NK-92 (cell line): ENCODE data around the gene RPH3AL.

Source experiments
- DNase-seq: peaks from one replicate; lab custom pipeline; 2025; ENCODE audit not compliant: unreplicated experiment; lab: John Stamatoyannopoulos, UW

Gene RPH3AL

GRCh38 chr17:337022-337420, 15.6 kb downstream of the RPH3AL start:
- DNase-seq, result no peak

- no peak for DNase-seq
Observed at GRCh38 chr17:336110-337021, 16.2 kb downstream of the RPH3AL start.

GRCh38 chr17:335691-336090, 16.9 kb downstream of the RPH3AL start:
- DNase-seq, result no peak

GRCh38 chr17:334974-335481, 17.6 kb downstream of the RPH3AL start:
- DNase-seq, result no peak

- DNase-seq, result no peak
Observed at GRCh38 chr17:333626-334396, 18.8 kb downstream of the RPH3AL start.

- no peak for DNase-seq
Observed at GRCh38 chr17:332558-333322, 19.9 kb downstream of the RPH3AL start.

- no peak for DNase-seq
Observed at GRCh38 chr17:332023-332422, 20.6 kb downstream of the RPH3AL start.

GRCh38 chr17:330993-331701, 21.5 kb downstream of the RPH3AL start:
- DNase-seq, result no peak

GRCh38 chr17:329784-330420, 22.7 kb downstream of the RPH3AL start:
- DNase-seq, result no peak

GRCh38 chr17:327971-328370, 24.6 kb downstream of the RPH3AL start:
- DNase-seq, result no peak

- DNase-seq, result no peak
Observed at GRCh38 chr17:327296-327695, 25.3 kb downstream of the RPH3AL start.

- DNase-seq, result no peak
Observed at GRCh38 chr17:326010-326621, 26.5 kb downstream of the RPH3AL start.

- no peak for DNase-seq
Observed at GRCh38 chr17:325270-326009, 27.2 kb downstream of the RPH3AL start.

- DNase-seq, result no peak
Observed at GRCh38 chr17:323721-324571, 28.7 kb downstream of the RPH3AL start.

GRCh38 chr17:323181-323580, 29.4 kb downstream of the RPH3AL start:
- DNase-seq, result no peak

GRCh38 chr17:322006-322780, 30.4 kb downstream of the RPH3AL start:
- DNase-seq, result no peak

- DNase-seq, result no peak
Observed at GRCh38 chr17:321386-321941, 31.1 kb downstream of the RPH3AL start.
